HepG2 (cell line): Measurements from ENCODE around the gene PRR15L. TPM values are rescaled to one million over a fixed set of nuclear protein-coding genes. Genes with fewer than 3 reads are reported as not detected.

ENCODE experiments used
- ATAC-seq: fragments of 200-7000 bp; cut with Tn5 transposase; 3 replicates; pipeline ENCODE4 v1.9.1; 2020; ENCODE audit warnings: mild to moderate bottlenecking, moderate library complexity
- BruUV-seq: library from RNA; stranded (reverse); fragments of 400-500 nt; replicated peaks from 2 replicates; lab custom pipeline; 2021; lab: Mats Ljungman, UMichigan
- CTCF ChIA-PET: fragments of 300-600 bp; formaldehyde crosslinking; extraction: SDS; loops from one replicate; lab custom pipeline; 2021; ENCODE audit warnings: low total read pairs, inconsistent platforms, low intra/inter-chr PET ratio; lab: Yijun Ruan, JAX
- POLR2A ChIA-PET: fragments of 350-600 bp; sonication (Branson Sonifier 250); formaldehyde crosslinking; loops from one replicate; lab custom pipeline; 2020; ENCODE audit warnings: antibody characterized with exemption, inconsistent platforms; lab: Yijun Ruan, JAX
- DNase-seq: peaks from one replicate; pipeline ENCODE4 v3.0.0-alpha.2; 2015; ENCODE audit warnings: low spot score
- FAIRE-seq: peaks from 3 replicates; lab custom pipeline; 2011; peaks lifted over from hg19 to GRCh38; lab: Jason Lieb, UNC
- H2AFZ ChIP-seq: one replicate; pipeline ENCODE4 v1.6.1; 2011; ENCODE audit warnings: low read length, inconsistent platforms
- H3K27ac ChIP-seq: fragments of 300-600 bp; 3 replicates; pipeline ENCODE4 v1.8.0; 2011; ENCODE audit warnings: mixed run types, mild to moderate bottlenecking, mixed read lengths, low read length, inconsistent platforms; ENCODE audit not compliant: insufficient read depth; ENCODE audit errors: extremely low read length
- H3K27me3 ChIP-seq, 2 experiments: fragments of 200-600 bp in 1 of 2; 2 replicates in 1 of 2; 3 replicates in 1 of 2; pipeline versions ENCODE4 v1.6.0 to v1.8.0; 2011; ENCODE audit warnings: low read length in 2 of 2, mild to moderate bottlenecking in 2 of 2, moderate library complexity in 2 of 2, inconsistent platforms in 1 of 2; ENCODE audit not compliant: insufficient read depth in 2 of 2, control insufficient read depth in 1 of 2
- H3K36me3 ChIP-seq, 2 experiments: fragments of 200-600 bp in 1 of 2; replicated peaks in 1 of 2; 2 replicates in 1 of 2; 3 replicates in 1 of 2; pipeline versions ENCODE4 v1.5.1 to v1.8.0; 2011; ENCODE audit warnings: low read length in 2 of 2, inconsistent platforms in 1 of 2; ENCODE audit not compliant: insufficient read depth in 2 of 2, control insufficient read depth in 1 of 2
- H3K4me1 ChIP-seq: 2 replicates; pipeline ENCODE4 v1.5.1; 2012; ENCODE audit warnings: low read length, inconsistent platforms; ENCODE audit not compliant: insufficient read depth
- H3K4me2 ChIP-seq: 2 replicates; pipeline ENCODE4 v1.6.0; 2011; ENCODE audit warnings: low read depth, low read length, inconsistent platforms
- H3K4me3 ChIP-seq, 3 experiments: fragments of 200-600 bp in 1 of 3; sonication (generic), shearing (Covaris generic) in 1 of 3; replicated peaks in 1 of 3; 2 replicates each; pipeline ENCODE4 v1.5.1; 2011 to 2016; ENCODE audit warnings: low read length in 3 of 3, inconsistent platforms in 2 of 3, low read depth in 2 of 3, mild to moderate bottlenecking in 2 of 3, control low read depth in 1 of 3, mixed read lengths in 1 of 3; ENCODE audit not compliant: insufficient read depth in 1 of 3
- H3K79me2 ChIP-seq: one replicate; pipeline ENCODE4 v1.6.1; 2011; ENCODE audit warnings: low read length, inconsistent platforms; ENCODE audit not compliant: insufficient read depth
- H3K9ac ChIP-seq: 2 replicates; pipeline ENCODE4 v1.6.0; 2011; ENCODE audit warnings: mild to moderate bottlenecking, low read depth, low read length, inconsistent platforms; ENCODE audit not compliant: insufficient read depth
- H3K9me3 ChIP-seq: 2 replicates; pipeline ENCODE4 v1.5.1; 2012; ENCODE audit warnings: mild to moderate bottlenecking, low read length
- H4K20me1 ChIP-seq: 2 replicates; pipeline ENCODE4 v1.6.0; 2011; ENCODE audit warnings: inconsistent platforms, mild to moderate bottlenecking, low read length, moderate library complexity; ENCODE audit not compliant: insufficient read depth
- CENPX ChIP-seq: sonication (generic); formaldehyde crosslinking; IDR thresholded peaks from 2 replicates; pipeline ENCODE4 v1.9.0; 2021; ENCODE audit warnings: mild to moderate bottlenecking, missing genetic modification reagents, moderate library complexity
- MAF1 ChIP-seq: sonication (generic); formaldehyde crosslinking; IDR thresholded peaks from 2 replicates; pipeline ENCODE4 v1.5.0; 2020; ENCODE audit warnings: missing genetic modification reagents, borderline replicate concordance
- PLRG1 ChIP-seq: fragments of 450-650 bp; conservative IDR thresholded peaks from 2 replicates; pipeline ENCODE4 v1.6.1; 2016
- REXO4 ChIP-seq: sonication (generic); formaldehyde crosslinking; IDR thresholded peaks from 2 replicates; pipeline ENCODE4 v1.8.0; 2022; ENCODE audit warnings: missing genetic modification reagents, mild to moderate bottlenecking, borderline replicate concordance
- SP4 ChIP-seq: sonication (generic); formaldehyde crosslinking; IDR thresholded peaks from 2 replicates; pipeline ENCODE4 v1.8.1; 2023; ENCODE audit warnings: mild to moderate bottlenecking, missing genetic modification reagents
- ZNF615 ChIP-seq: sonication (generic); formaldehyde crosslinking; IDR thresholded peaks from 2 replicates; pipeline ENCODE4 v1.5.0; 2020; ENCODE audit warnings: mild to moderate bottlenecking, missing genetic modification reagents, borderline replicate concordance
- WGBS: methylation state at CpG from one replicate; pipeline ENCODE4 v1.1.6; 2017; ENCODE audit warnings: low lambda C conversion rate; 5-methylcytosine and 5-hydroxymethylcytosine counted together
- in situ Hi-C: cut with HindIII; loops from 2 replicates; pipeline ENCODE4 v1.10.0; 2017; ENCODE audit warnings: low pct_unique_long_range_greater_than_20kb; ENCODE audit not compliant: extremely low pct_ligation_motif_present
- intact Hi-C: fragments of 100-400 bp; cut with micrococcal nuclease; formaldehyde crosslinking; loops from one replicate; pipeline ENCODE4 v1.10.0; 2022; ENCODE audit not compliant: unreplicated experiment
- polyA plus RNA-seq, 8 experiments: library from polyadenylated mRNA; depleted of rRNA in 3 of 8; stranded (reverse) in 7 of 8; unstranded in 1 of 8; fragments of >200 nt; fragmentation: Illumina TruSeq in 4 of 8; extraction: Trizol in 4 of 8; gene quantifications; 2 replicates each; pipeline versions ENCODE4 v1.2.1 to v1.2.3, GENCODE V29; 2011 to 2016; ENCODE audit warnings: low read depth in 4 of 8, missing spikeins in 1 of 8, mixed read lengths in 1 of 8; ENCODE audit not compliant: insufficient read depth in 1 of 8
- total RNA-seq, 5 experiments: library from RNA; depleted of rRNA; stranded (reverse); fragments of >200 nt; fragmentation: Illumina TruSeq; extraction: Trizol; gene quantifications; 2 replicates each; pipeline ENCODE4 v1.2.3, GENCODE V29; 2016; ENCODE audit warnings: low read depth in 1 of 5
- TF ChIP-seq, protein P1 (sequence below): IDR thresholded peaks from 2 replicates; pipeline ENCODE4 v1.4.0; 2020; ENCODE audit warnings: mild to moderate bottlenecking, missing genetic modification reagents
- TF ChIP-seq, protein P2 (sequence below): IDR thresholded peaks from 2 replicates; pipeline ENCODE4 v1.6.1; 2018; ENCODE audit warnings: missing genetic modification reagents, mild to moderate bottlenecking, missing compliant biosample characterization
- TF ChIP-seq, protein P3 (sequence below): sonication (generic); formaldehyde crosslinking; conservative IDR thresholded peaks from 2 replicates; pipeline ENCODE4 v1.8.0; 2022; ENCODE audit warnings: low read depth, missing genetic modification reagents
- TF ChIP-seq, protein P4 (sequence below): sonication (generic); formaldehyde crosslinking; IDR thresholded peaks from 2 replicates; pipeline ENCODE4 v1.4.0; 2020; ENCODE audit warnings: mild to moderate bottlenecking, missing genetic modification reagents

PRR15L gene
- total and polyA plus RNA-seq, 2 of the 13 experiments (the other 11 are each of a cell fraction or from before 2014, with no cell fraction given) = 0.44 to 2.0 TPM

DNA sequence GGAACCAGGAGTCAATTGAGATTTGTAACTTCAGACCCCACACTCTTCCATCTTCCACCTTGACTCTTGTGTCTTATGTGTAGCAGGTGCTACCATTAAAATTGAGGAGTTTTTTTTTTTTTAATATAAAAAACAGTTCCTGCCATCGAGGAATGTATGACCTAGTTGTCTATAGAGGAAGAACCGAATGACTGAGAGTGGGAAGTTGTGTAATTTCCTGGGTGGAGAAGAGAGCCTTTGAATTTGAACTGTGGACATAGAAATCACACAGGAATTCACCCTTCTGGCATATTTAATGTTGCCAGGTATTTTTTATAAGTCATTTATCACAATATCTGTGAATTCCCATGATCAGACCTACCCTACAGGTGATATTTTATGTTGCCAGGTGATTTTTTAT, 39.7 kb downstream of the PRR15L start:
- Histone ChIP-seq H3K27me3 (no peaks in the 10 kb centered on the region), H2AFZ (no peak overlapping the region), H3K36me3 (peaks cover 9 to 20% of the 10 kb centered on the region in 2 experiments; a peak in 3 of 5 replicates), H3K9ac (no peak overlapping the region), H3K79me2 (no peaks in the 10 kb centered on the region), H3K4me3 (no peak overlapping the region), H3K9me3 (no peaks in the 10 kb centered on the region), H4K20me1 (no peaks in the 10 kb centered on the region), H3K27ac (no peak overlapping the region), H3K4me2 (no peak overlapping the region), H3K4me1 (peaks cover 7% of the 10 kb centered on the region)
- no peak for FAIRE-seq
- BruUV-seq = no TSS peak
- POLR2A ChIA-PET = no interaction called here
- 88% methylated on average over 2 of the region's 2 CpGs for WGBS
- no peak for ATAC-seq
- intact Hi-C loops = no loop called here
- CTCF ChIA-PET = no interaction called here
- DNase-seq = no peak
- TF ChIP-seq REXO4 (CRISPR knock-in tag) = no peak
- TF ChIP-seq, protein P1, sequence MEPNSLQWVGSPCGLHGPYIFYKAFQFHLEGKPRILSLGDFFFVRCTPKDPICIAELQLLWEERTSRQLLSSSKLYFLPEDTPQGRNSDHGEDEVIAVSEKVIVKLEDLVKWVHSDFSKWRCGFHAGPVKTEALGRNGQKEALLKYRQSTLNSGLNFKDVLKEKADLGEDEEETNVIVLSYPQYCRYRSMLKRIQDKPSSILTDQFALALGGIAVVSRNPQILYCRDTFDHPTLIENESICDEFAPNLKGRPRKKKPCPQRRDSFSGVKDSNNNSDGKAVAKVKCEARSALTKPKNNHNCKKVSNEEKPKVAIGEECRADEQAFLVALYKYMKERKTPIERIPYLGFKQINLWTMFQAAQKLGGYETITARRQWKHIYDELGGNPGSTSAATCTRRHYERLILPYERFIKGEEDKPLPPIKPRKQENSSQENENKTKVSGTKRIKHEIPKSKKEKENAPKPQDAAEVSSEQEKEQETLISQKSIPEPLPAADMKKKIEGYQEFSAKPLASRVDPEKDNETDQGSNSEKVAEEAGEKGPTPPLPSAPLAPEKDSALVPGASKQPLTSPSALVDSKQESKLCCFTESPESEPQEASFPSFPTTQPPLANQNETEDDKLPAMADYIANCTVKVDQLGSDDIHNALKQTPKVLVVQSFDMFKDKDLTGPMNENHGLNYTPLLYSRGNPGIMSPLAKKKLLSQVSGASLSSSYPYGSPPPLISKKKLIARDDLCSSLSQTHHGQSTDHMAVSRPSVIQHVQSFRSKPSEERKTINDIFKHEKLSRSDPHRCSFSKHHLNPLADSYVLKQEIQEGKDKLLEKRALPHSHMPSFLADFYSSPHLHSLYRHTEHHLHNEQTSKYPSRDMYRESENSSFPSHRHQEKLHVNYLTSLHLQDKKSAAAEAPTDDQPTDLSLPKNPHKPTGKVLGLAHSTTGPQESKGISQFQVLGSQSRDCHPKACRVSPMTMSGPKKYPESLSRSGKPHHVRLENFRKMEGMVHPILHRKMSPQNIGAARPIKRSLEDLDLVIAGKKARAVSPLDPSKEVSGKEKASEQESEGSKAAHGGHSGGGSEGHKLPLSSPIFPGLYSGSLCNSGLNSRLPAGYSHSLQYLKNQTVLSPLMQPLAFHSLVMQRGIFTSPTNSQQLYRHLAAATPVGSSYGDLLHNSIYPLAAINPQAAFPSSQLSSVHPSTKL (CRISPR knock-in tag) = no peak
- TF ChIP-seq SP4 = no peak
- no peak for TF ChIP-seq CENPX (CRISPR knock-in tag)
- TF ChIP-seq, protein P2, sequence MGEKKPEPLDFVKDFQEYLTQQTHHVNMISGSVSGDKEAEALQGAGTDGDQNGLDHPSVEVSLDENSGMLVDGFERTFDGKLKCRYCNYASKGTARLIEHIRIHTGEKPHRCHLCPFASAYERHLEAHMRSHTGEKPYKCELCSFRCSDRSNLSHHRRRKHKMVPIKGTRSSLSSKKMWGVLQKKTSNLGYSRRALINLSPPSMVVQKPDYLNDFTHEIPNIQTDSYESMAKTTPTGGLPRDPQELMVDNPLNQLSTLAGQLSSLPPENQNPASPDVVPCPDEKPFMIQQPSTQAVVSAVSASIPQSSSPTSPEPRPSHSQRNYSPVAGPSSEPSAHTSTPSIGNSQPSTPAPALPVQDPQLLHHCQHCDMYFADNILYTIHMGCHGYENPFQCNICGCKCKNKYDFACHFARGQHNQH (CRISPR knock-in tag) = no peak
- no peak for TF ChIP-seq MAF1 (CRISPR knock-in tag)
- TF ChIP-seq ZNF615 = no peak
- no peak for TF ChIP-seq PLRG1
- TF ChIP-seq, protein P3, sequence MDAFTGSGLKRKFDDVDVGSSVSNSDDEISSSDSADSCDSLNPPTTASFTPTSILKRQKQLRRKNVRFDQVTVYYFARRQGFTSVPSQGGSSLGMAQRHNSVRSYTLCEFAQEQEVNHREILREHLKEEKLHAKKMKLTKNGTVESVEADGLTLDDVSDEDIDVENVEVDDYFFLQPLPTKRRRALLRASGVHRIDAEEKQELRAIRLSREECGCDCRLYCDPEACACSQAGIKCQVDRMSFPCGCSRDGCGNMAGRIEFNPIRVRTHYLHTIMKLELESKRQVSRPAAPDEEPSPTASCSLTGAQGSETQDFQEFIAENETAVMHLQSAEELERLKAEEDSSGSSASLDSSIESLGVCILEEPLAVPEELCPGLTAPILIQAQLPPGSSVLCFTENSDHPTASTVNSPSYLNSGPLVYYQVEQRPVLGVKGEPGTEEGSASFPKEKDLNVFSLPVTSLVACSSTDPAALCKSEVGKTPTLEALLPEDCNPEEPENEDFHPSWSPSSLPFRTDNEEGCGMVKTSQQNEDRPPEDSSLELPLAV = no peak
- TF ChIP-seq, protein P4, sequence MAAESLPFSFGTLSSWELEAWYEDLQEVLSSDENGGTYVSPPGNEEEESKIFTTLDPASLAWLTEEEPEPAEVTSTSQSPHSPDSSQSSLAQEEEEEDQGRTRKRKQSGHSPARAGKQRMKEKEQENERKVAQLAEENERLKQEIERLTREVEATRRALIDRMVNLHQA (CRISPR knock-in tag) = no peak
- in situ Hi-C loops = no loop called here
